HepG2 (cell line): ENCODE results near the gene TEX51. TPM values are rescaled to one million over a fixed set of nuclear protein-coding genes. Genes with fewer than 3 reads are reported as not detected.

Source experiments
- ATAC-seq: fragments of 200-7000 bp; cut with Tn5 transposase; 3 replicates; pipeline ENCODE4 v1.9.1; 2020; ENCODE audit warnings: mild to moderate bottlenecking, moderate library complexity
- BruUV-seq: library from RNA; stranded (reverse); fragments of 400-500 nt; replicated peaks from 2 replicates; lab custom pipeline; 2021; lab: Mats Ljungman, UMichigan
- CTCF ChIA-PET: fragments of 300-600 bp; formaldehyde crosslinking; extraction: SDS; loops from one replicate; lab custom pipeline; 2021; ENCODE audit warnings: low total read pairs, inconsistent platforms, low intra/inter-chr PET ratio; lab: Yijun Ruan, JAX
- POLR2A ChIA-PET: fragments of 350-600 bp; sonication (Branson Sonifier 250); formaldehyde crosslinking; loops from one replicate; lab custom pipeline; 2020; ENCODE audit warnings: antibody characterized with exemption, inconsistent platforms; lab: Yijun Ruan, JAX
- DNase-seq: peaks from one replicate; pipeline ENCODE4 v3.0.0-alpha.2; 2015; ENCODE audit warnings: low spot score
- FAIRE-seq: peaks from 3 replicates; lab custom pipeline; 2011; peaks lifted over from hg19 to GRCh38; lab: Jason Lieb, UNC
- H2AFZ ChIP-seq: one replicate; pipeline ENCODE4 v1.6.1; 2011; ENCODE audit warnings: low read length, inconsistent platforms
- H3K27ac ChIP-seq: fragments of 300-600 bp; 3 replicates; pipeline ENCODE4 v1.8.0; 2011; ENCODE audit warnings: mixed run types, mild to moderate bottlenecking, mixed read lengths, low read length, inconsistent platforms; ENCODE audit not compliant: insufficient read depth; ENCODE audit errors: extremely low read length
- H3K27me3 ChIP-seq, 2 experiments: fragments of 200-600 bp in 1 of 2; 2 replicates in 1 of 2; 3 replicates in 1 of 2; pipeline versions ENCODE4 v1.6.0 to v1.8.0; 2011; ENCODE audit warnings: low read length in 2 of 2, mild to moderate bottlenecking in 2 of 2, moderate library complexity in 2 of 2, inconsistent platforms in 1 of 2; ENCODE audit not compliant: insufficient read depth in 2 of 2, control insufficient read depth in 1 of 2
- H3K36me3 ChIP-seq, 2 experiments: fragments of 200-600 bp in 1 of 2; replicated peaks in 1 of 2; 2 replicates in 1 of 2; 3 replicates in 1 of 2; pipeline versions ENCODE4 v1.5.1 to v1.8.0; 2011; ENCODE audit warnings: low read length in 2 of 2, inconsistent platforms in 1 of 2; ENCODE audit not compliant: insufficient read depth in 2 of 2, control insufficient read depth in 1 of 2
- H3K4me1 ChIP-seq: 2 replicates; pipeline ENCODE4 v1.5.1; 2012; ENCODE audit warnings: low read length, inconsistent platforms; ENCODE audit not compliant: insufficient read depth
- H3K4me2 ChIP-seq: 2 replicates; pipeline ENCODE4 v1.6.0; 2011; ENCODE audit warnings: low read depth, low read length, inconsistent platforms
- H3K4me3 ChIP-seq, 3 experiments: fragments of 200-600 bp in 1 of 3; sonication (generic), shearing (Covaris generic) in 1 of 3; replicated peaks in 1 of 3; 2 replicates each; pipeline ENCODE4 v1.5.1; 2011 to 2016; ENCODE audit warnings: low read length in 3 of 3, inconsistent platforms in 2 of 3, low read depth in 2 of 3, mild to moderate bottlenecking in 2 of 3, control low read depth in 1 of 3, mixed read lengths in 1 of 3; ENCODE audit not compliant: insufficient read depth in 1 of 3
- H3K79me2 ChIP-seq: one replicate; pipeline ENCODE4 v1.6.1; 2011; ENCODE audit warnings: low read length, inconsistent platforms; ENCODE audit not compliant: insufficient read depth
- H3K9ac ChIP-seq: 2 replicates; pipeline ENCODE4 v1.6.0; 2011; ENCODE audit warnings: mild to moderate bottlenecking, low read depth, low read length, inconsistent platforms; ENCODE audit not compliant: insufficient read depth
- H3K9me3 ChIP-seq: 2 replicates; pipeline ENCODE4 v1.5.1; 2012; ENCODE audit warnings: mild to moderate bottlenecking, low read length
- H4K20me1 ChIP-seq: 2 replicates; pipeline ENCODE4 v1.6.0; 2011; ENCODE audit warnings: inconsistent platforms, mild to moderate bottlenecking, low read length, moderate library complexity; ENCODE audit not compliant: insufficient read depth
- CENPX ChIP-seq: sonication (generic); formaldehyde crosslinking; IDR thresholded peaks from 2 replicates; pipeline ENCODE4 v1.9.0; 2021; ENCODE audit warnings: mild to moderate bottlenecking, missing genetic modification reagents, moderate library complexity
- EZH2 ChIP-seq: conservative IDR thresholded peaks from 2 replicates; pipeline ENCODE4 v1.6.1; 2012; ENCODE audit warnings: mild to moderate bottlenecking, low read depth, low read length, moderate library complexity
- RAD21 ChIP-seq: fragments of 450-650 bp; formaldehyde crosslinking; IDR thresholded peaks from 2 replicates; pipeline ENCODE4 v1.5.0; 2020; ENCODE audit warnings: mild to moderate bottlenecking
- ZBTB7A ChIP-seq: sonication (generic); formaldehyde crosslinking; IDR thresholded peaks from 2 replicates; pipeline ENCODE4 v1.8.0; 2022; ENCODE audit warnings: mild to moderate bottlenecking, missing genetic modification reagents
- ZFP82 ChIP-seq: sonication (generic); formaldehyde crosslinking; IDR thresholded peaks from 2 replicates; pipeline ENCODE4 v1.5.1; 2020; ENCODE audit warnings: mild to moderate bottlenecking, missing genetic modification reagents, borderline replicate concordance
- ZNF33A ChIP-seq: sonication (generic); formaldehyde crosslinking; IDR thresholded peaks from 2 replicates; pipeline ENCODE4 v1.5.1; 2020; ENCODE audit warnings: missing genetic modification reagents, mild to moderate bottlenecking, moderate library complexity, borderline replicate concordance
- ZNF430 ChIP-seq: sonication (generic); formaldehyde crosslinking; IDR thresholded peaks from 2 replicates; pipeline ENCODE4 v1.9.0; 2021; ENCODE audit warnings: mild to moderate bottlenecking, missing genetic modification reagents
- WGBS: methylation state at CpG from one replicate; pipeline ENCODE4 v1.1.6; 2017; ENCODE audit warnings: low lambda C conversion rate; 5-methylcytosine and 5-hydroxymethylcytosine counted together
- in situ Hi-C: cut with HindIII; loops from 2 replicates; pipeline ENCODE4 v1.10.0; 2017; ENCODE audit warnings: low pct_unique_long_range_greater_than_20kb; ENCODE audit not compliant: extremely low pct_ligation_motif_present
- intact Hi-C: fragments of 100-400 bp; cut with micrococcal nuclease; formaldehyde crosslinking; loops from one replicate; pipeline ENCODE4 v1.10.0; 2022; ENCODE audit not compliant: unreplicated experiment
- polyA plus RNA-seq, 8 experiments: library from polyadenylated mRNA; depleted of rRNA in 3 of 8; stranded (reverse) in 7 of 8; unstranded in 1 of 8; fragments of >200 nt; fragmentation: Illumina TruSeq in 4 of 8; extraction: Trizol in 4 of 8; gene quantifications; 2 replicates each; pipeline versions ENCODE4 v1.2.1 to v1.2.3, GENCODE V29; 2011 to 2016; ENCODE audit warnings: low read depth in 4 of 8, missing spikeins in 1 of 8, mixed read lengths in 1 of 8; ENCODE audit not compliant: insufficient read depth in 1 of 8
- total RNA-seq, 5 experiments: library from RNA; depleted of rRNA; stranded (reverse); fragments of >200 nt; fragmentation: Illumina TruSeq; extraction: Trizol; gene quantifications; 2 replicates each; pipeline ENCODE4 v1.2.3, GENCODE V29; 2016; ENCODE audit warnings: low read depth in 1 of 5
- TF ChIP-seq, protein P1 (sequence below): sonication (generic); formaldehyde crosslinking; IDR thresholded peaks from 2 replicates; pipeline ENCODE4 v1.4.0; 2020; ENCODE audit warnings: missing genetic modification reagents

TEX51 gene
- total and polyA plus RNA-seq, 2 of the 13 experiments (the other 11 are each of a cell fraction or from before 2014, with no cell fraction given): not detected

DNA sequence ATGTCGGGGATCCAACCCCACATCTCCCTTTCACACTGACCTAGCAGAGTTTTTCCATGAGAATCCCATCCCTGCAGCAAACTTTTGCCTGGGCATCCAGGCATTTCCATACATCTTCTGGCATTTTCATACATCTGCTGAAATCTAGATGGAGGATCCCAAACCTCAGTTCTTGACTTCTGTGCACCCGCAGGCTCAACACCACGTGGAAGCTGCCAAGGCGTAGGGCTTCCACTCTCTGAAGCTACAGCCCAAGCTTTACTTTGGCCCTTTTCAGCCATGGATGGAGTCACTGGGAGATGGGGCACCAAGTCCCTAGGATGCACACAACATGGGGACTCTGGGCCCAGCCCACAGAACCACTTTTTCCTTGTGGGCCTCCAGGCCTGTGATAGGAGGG, 32.2 kb upstream of the TEX51 start:
- Histone ChIP-seq H3K79me2 (no peaks in the 10 kb centered on the region), H2AFZ (no peak overlapping the region), H3K4me1 (no peaks in the 10 kb centered on the region), H3K27me3 (peaks cover 0 to 11% of the 10 kb centered on the region in 2 experiments; a peak in 1 of 5 replicates), H3K9ac (no peak overlapping the region), H4K20me1 (no peaks in the 10 kb centered on the region), H3K36me3 (no peaks in the 10 kb centered on the region), H3K9me3 (no peaks in the 10 kb centered on the region), H3K4me2 (no peak overlapping the region), H3K4me3 (no peak overlapping the region), H3K27ac (no peak overlapping the region)
- TF ChIP-seq ZNF430 (CRISPR knock-in tag) (no peak), ZBTB7A (CRISPR knock-in tag) (no peak), ZFP82 (CRISPR knock-in tag) (no peak), ZNF33A (CRISPR knock-in tag) (no peak), EZH2 (no peak), RAD21 (CRISPR knock-in tag) (no peak), CENPX (CRISPR knock-in tag) (no peak)
- TF ChIP-seq, protein P1, sequence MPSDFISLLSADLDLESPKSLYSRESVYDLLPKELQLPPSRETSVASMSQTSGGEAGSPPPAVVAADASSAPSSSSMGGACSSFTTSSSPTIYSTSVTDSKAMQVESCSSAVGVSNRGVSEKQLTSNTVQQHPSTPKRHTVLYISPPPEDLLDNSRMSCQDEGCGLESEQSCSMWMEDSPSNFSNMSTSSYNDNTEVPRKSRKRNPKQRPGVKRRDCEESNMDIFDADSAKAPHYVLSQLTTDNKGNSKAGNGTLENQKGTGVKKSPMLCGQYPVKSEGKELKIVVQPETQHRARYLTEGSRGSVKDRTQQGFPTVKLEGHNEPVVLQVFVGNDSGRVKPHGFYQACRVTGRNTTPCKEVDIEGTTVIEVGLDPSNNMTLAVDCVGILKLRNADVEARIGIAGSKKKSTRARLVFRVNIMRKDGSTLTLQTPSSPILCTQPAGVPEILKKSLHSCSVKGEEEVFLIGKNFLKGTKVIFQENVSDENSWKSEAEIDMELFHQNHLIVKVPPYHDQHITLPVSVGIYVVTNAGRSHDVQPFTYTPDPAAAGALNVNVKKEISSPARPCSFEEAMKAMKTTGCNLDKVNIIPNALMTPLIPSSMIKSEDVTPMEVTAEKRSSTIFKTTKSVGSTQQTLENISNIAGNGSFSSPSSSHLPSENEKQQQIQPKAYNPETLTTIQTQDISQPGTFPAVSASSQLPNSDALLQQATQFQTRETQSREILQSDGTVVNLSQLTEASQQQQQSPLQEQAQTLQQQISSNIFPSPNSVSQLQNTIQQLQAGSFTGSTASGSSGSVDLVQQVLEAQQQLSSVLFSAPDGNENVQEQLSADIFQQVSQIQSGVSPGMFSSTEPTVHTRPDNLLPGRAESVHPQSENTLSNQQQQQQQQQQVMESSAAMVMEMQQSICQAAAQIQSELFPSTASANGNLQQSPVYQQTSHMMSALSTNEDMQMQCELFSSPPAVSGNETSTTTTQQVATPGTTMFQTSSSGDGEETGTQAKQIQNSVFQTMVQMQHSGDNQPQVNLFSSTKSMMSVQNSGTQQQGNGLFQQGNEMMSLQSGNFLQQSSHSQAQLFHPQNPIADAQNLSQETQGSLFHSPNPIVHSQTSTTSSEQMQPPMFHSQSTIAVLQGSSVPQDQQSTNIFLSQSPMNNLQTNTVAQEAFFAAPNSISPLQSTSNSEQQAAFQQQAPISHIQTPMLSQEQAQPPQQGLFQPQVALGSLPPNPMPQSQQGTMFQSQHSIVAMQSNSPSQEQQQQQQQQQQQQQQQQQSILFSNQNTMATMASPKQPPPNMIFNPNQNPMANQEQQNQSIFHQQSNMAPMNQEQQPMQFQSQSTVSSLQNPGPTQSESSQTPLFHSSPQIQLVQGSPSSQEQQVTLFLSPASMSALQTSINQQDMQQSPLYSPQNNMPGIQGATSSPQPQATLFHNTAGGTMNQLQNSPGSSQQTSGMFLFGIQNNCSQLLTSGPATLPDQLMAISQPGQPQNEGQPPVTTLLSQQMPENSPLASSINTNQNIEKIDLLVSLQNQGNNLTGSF (CRISPR knock-in tag): no peak
- FAIRE-seq (no peak), DNase-seq (no peak), ATAC-seq (no peak)
- in situ Hi-C loops (no loop called here), intact Hi-C loops (loop anchor here (10.0 kb wide), 1 partner anchor 178 kb away; no protein-coding TSS in a partner anchor)
- BruUV-seq: no TSS peak
- WGBS: 12% methylated on average over 4 of the region's 4 CpGs
- ChIA-PET CTCF (no interaction called here), POLR2A (no interaction called here)
